Mucosa of gallbladder (tissue), 1 donor: ENCODE results near the gene INSYN2B. TPM values are rescaled to one million over a fixed set of nuclear protein-coding genes. Genes with fewer than 3 reads are reported as not detected.
A peak's percentile ranks its signal among the peaks of the same experiment; 100 is the strongest.

Source experiments
- DNase-seq: peaks from one replicate; pipeline ENCODE4 v3.0.0-alpha.2; 2020; ENCODE audit warnings: low spot score
- total RNA-seq: library from RNA; stranded (reverse); gene quantifications from one replicate; pipeline ENCODE4 v1.2.1, GENCODE V29; 2021
- donor health status: DM: no; HTN: no; CAD: no.

Gene INSYN2B
- total RNA-seq, result 0.46 TPM

DNA sequence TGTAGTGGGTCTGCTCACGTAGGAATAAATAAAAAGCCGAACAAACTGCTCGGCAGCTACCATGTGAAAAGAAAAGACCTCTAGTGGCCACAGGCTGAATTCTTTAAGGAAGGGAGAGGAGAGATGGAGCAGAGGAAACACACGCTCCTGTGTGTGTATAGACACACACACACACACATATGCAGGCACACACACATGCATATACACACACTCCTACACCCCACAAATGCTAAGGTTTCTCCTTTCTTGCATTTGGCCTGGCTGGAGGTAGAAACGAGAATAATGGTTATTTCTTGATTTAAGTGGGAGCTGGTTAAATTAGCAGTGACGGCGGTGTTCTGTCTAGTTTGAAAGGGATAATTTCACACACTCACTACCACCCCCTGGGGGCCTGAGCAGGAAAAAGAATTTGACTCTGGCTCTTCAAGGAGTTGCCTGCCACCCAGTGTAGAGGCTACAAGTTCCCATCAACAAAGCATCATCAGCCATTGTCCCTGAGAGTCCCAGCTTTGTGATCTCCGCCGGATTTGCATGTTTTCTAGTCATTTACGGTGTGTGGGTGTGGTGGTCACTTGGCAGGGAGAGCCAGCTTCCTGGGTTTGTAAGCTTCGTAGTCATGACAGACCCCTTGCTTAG lies at the start of gene INSYN2B:
Gene INSYN2B (minus strand): TSS at position 78 of the 636 bp plus-strand sequence. CDS start 96,597 bp downstream, outside the sequence.
- peak; percentile 76 for DNase-seq

- DNase-seq, result no peak
Observed at GRCh38 chr5:170028124-170028523, 47.8 kb upstream of the INSYN2B start.

GRCh38 chr5:170025853-170026252 lies 45.6 kb upstream of the INSYN2B start:
- no peak for DNase-seq

DNA sequence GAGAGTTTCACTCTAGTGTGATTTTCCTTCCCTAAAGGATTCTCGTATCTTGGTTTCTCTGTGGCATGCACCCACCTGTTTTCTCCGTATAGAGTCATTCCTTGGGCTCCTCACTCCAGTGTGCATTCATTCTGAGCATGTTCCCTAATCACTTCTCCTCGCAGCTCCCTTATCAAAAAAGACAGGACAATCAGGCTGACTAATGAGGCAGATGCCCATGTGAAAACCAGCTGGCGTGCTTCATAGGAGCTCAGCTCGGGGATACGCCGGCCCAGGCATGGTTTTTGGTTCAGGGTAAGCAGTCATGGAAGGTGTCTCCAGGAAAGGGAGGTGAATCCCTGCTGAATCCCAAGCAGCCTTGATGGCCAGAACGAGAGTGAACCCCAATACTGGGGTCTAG lies 41.2 kb upstream of the INSYN2B start:
- no peak for DNase-seq

GRCh38 chr5:170020423-170020822 lies 40.1 kb upstream of the INSYN2B start:
- DNase-seq, result no peak

GRCh38 chr5:170012622-170013021 lies 32.3 kb upstream of the INSYN2B start:
- DNase-seq, result no peak

DNA sequence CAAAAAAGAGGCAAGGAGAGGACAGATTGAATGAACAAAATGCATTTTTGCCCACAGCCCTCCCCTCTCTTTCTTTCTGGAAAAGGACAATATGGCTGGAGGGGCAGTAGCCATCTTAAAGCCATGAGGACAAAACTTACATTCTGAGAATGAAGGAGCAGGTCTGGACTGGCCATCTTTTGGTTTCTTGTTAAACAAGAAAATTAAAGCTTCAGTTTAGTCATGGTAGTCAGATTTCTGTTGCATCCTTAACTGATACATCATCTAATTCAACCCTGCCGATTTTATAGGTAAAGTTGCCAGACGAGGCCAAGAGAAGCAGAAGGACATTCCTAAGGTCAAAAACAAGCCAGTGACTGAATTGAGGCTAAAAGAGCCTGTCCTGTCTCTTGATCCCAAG lies 31.5 kb upstream of the INSYN2B start:
- DNase-seq, result no peak

DNA sequence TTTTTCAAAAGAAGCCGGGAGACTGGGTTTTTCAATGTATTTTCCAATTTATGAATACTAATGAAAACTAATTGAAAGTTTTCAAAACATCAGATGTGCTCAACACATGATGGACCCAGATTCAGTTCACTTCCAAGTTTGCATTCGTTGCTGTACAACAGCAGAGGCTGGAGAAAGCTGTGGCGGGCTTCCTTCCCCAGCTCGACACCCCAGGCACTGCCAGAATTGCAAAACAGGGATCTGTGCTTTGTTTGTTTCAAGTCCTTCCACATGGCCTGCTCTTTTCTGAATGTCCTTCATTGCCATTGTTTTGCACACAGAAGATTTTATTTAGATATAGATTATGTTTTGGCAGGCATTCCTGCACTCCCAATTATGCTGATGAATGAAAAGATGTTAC lies 30.3 kb upstream of the INSYN2B start:
- DNase-seq, result no peak

DNA sequence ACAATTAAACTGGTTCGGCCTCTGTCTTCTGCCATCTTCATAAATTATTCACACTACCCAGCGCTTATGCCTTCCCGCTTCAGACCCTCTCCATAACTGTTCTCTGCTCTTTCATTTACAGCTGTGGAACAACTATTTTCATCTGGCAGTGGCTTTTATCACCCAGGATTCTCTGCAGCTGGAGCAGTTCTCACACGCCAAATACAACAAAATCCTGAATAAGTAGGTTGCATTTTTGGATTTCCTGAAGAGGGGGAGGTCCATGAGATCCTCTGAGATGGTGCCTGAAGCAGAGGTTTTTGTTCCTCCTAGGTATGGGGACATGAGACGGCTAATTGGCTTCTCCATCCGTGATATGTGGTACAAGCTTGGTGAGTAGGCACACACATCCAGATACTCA lies 28.1 kb upstream of the INSYN2B start:
- DNase-seq, result no peak

DNA sequence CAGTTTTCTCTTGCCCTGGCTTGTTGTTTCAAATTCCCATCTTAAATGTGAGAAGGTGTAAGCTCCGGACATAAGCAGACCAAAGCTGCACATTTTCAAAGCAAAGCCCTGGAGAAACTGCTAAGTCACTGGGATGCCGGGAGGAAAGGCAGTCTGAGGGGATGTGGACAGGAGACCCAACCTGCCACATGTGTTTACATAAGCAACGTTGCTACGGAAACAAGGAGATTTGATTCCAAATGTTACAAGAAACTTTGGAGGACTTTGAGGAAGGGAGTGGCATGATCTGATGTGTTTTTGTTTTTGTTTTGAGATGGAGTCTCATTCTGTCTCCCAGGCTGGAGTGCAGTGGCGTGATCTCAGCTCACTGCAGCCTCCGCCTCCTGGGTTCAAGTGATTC lies 25.7 kb upstream of the INSYN2B start:
- no peak for DNase-seq

DNA sequence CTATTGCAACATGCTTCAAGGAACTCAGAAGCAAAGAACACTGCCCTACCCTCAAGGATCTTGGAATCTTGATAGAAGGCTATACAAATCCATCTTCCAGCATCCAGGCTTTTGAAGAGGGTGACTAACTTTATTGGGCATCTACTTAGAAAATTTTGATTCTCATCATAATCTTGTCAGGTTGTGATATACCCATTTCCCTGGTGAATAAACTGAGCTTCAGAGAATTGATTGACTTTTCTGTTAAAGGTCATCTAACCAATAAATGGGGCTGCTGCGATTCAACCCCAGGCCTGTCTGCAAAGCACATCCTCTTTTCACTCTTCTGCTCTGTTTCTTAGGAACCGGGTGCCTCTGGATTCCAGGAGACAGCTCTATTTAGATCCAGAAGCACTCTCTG lies 19.9 kb upstream of the INSYN2B start:
- no peak for DNase-seq

DNA sequence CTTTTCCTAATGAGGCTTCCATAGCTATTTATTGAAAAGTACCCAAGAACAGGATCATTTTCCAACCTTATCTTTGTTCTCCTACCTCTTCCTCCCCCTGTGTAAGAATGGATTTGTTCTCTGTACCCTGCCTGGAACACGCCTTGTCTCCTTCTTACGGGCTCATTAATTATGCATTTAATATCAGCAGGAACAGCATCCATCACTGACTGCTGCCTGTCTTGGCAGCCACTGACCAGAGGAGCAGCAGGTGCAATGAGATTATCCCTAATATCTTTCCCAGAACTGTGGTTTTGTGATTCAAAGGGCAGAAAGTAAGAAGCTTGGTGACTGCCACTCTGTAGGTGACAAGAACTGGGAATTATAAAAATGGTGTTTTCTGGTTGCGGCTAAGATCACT lies 19.3 kb upstream of the INSYN2B start:
- no peak for DNase-seq

DNA sequence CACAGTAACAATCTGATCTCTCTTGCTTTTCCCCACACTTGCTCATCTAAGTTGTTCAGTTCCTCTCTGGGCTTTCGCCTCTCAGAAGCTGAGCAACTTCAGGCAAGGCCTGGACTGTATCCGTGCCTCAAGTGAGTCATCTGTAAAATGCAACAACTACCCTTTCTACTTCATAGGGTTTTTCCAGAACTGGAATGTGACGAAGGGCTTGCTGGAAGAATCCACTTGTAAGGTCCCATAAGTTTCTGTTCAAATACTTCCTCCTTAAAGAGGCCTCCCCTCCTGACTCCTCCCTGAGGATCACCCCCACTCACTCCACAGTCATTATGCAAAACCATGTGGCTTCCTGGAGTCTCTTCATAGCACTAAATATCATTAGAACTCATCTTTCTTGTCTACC lies 17.5 kb upstream of the INSYN2B start:
- no peak for DNase-seq

- DNase-seq, result no peak
Observed at GRCh38 chr5:169993485-169993790, 13.1 kb upstream of the INSYN2B start.

DNA sequence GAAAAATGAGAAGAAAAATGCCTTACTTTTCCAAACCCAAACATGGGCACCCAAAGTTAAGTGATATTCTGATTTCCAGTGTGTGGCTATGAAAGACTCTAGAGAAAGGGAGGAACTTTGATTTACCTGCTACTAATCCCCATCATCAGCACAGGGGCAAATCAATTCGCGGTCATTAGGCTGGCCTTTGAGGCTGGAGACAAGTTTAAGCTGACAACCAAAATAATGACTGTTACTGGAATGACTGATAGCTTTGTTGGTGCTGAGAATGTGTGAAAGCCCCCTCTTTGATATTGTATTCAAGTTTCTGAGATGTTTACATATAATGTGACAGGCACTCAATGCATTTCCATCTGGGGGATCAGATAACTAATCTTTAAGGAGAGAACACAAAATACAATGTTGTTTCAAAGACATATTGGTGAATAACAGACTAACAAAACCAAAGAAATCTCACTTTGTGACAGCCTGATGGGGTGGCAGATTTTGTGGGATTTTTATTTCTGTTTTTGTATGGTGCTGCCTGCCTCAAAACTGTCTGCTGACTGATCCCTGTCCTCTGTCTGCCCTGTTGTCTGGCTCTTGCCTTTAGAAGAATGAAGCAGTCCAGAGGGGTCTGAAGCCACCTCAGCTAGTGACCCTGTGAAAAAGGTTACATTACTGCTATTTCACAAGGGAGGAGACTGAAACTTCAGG lies 12.6 kb upstream of the INSYN2B start:
- DNase-seq, result no peak

DNA sequence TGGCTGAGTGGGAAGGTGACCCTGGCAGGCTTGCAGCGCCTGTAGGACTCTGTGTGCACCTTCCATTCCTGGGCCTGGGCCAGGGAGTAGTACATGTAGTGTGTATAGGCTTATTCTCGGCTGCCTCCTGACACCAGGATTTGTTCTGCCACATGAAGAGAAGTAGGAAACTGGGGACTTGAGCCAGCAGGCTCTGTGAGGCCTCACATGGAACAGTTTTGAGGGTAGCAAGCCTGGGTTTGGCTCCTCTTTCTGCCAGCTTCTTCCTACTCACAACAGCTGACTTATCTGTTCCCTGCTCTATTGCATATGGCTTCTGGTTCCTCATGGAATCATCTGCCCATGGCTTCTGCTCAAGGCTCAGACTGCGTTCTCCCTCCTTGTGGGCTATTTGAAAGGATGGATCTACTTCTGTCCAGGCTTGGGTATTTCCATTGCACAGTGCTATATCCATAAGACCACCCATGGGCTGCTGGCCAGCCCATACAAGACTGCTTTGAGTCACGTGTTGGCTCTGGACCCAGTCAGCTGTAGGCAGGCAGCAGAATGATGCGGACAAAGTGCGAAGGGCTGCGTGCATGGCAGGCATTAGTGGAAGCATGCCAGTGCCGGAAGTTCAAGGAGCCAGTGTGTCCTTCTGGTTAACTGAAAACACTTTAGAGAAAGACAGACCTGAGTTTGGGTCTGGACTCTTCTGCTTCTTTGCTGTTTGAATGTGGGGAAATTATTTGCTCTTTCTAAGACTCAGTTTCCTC lies 11.0 kb upstream of the INSYN2B start:
- DNase-seq, result no peak

- no peak for DNase-seq
Observed at GRCh38 chr5:169989365-169989764, 9.1 kb upstream of the INSYN2B start.

DNA sequence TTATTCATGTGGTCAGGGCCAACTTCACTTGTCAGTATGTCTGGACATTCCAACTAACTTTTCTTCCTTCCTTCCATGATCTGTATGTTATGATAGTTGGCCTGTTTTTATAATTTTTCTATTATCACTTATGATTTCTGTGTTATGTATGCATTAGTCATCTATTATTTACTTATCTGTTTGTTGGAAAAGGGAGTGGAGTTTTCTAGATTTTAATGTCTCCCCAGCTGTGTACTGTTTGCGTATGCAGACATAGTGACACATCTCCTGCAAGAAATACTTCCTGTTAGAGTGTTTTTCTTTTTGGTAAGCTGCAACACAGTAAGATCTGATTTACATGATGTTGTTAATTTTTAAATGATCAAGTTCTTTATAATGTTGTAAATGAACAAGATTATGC lies 8.7 kb upstream of the INSYN2B start:
- DNase-seq, result no peak

DNA sequence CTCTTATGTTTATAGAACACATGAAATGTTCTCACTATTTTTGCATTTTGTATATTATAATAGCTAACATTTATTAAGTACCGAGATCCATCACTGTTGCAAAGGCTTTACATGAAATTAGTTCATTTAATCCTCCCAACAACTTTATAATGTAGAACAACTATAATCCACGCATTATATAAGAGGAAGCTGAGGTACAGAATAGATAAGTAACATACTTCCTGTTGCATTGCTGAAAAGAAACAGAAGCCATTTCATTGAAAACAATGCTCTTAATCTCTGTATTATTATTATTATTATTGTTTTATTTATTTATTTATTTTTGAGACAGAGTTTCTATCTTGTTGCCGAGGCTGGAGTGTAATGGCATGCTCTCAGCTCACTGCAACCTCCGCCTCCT lies 7.9 kb upstream of the INSYN2B start:
- DNase-seq, result no peak

DNA sequence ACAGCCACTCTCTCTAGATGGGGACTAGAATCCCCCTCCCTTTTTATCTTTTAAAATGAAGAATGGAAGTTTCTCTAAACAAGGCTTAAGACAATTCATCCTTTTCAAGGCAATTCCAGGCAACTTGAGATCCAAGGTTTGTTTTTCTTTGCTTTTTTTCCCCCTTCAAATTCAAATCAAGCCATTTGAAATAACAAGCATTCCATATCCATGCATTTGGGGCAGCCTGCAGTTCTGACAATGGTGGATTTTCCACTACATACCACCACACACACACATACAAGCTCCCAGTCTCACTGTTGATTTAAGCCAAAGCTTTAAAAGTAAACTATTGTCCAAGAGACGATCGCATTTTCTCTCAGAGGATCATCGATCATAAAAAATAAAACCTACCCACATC lies 424 bp downstream of the INSYN2B start:
- DNase-seq, result no peak

DNA sequence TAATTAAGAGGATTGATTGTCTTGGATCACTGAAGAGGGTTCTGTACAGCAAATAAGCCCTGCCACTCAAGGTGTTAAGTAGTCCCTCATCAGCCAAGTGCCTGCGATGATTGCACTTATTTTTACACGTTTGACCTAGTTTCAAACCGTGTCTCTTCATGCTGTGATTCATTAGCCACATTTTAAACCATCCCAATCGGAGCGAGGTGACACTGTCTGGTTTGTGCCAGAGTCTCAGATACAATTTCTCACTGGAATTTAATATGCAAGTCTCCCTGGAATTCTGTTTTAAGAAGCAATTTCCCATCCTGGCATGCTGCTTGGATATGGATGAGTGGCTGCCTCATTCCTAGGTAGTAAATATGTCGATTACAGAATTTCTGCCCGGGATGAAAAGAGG lies 1.6 kb downstream of the INSYN2B start:
- DNase-seq, result no peak

DNA sequence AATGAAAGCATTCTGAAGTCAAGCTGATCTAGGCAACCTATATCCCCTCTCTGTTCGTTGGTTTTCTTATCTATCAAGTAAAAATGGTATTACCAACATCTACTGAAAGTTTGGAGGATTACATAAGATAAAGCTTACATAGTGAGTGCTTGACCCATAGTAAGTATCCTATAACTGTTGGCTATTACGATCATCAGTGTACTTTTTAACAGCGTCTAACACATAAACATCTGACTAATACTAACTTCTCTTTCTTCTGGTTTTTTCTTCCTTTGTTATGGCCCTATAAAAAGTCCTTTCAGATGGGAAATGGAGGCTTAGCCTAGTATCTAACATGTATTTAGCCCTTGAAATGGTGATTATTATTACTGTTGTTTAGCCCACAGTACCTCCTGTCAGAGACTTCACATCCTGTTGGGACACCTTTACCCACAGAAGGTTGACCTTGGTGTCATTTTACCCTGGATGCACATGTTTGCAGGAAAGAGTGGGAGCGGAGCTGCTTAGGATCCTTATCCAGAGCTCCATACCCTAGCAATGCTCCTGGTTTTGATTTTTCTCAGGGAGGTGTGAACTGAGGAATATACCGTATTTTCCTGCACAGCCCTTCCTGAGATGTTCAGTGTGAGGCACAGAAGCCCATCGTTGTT lies 6.0 kb downstream of the INSYN2B start:
- DNase-seq, result no peak

- DNase-seq, result no peak
Observed at GRCh38 chr5:169973056-169973455, 7.2 kb downstream of the INSYN2B start.
